Motor neuron (in vitro differentiated cells): ENCODE data around the gene TAB2. TPM values are rescaled to one million over a fixed set of nuclear protein-coding genes. Genes with fewer than 3 reads are reported as not detected.

Experiments
- ATAC-seq, 8 experiments: fragments of 200-7000 bp; cut with Tn5 transposase; replicated peaks in 6 of 8; 2 replicates each; pipeline ENCODE4 v1.8.0; 2021; ENCODE audit warnings: mild to moderate bottlenecking in 8 of 8, moderate library complexity in 8 of 8
- H3K27ac ChIP-seq, 2 donors: fragments of 250-450 bp; sonication (Bioruptor Pico); 2 replicates each; pipeline ENCODE4 v1.9.0; 2021; ENCODE audit warnings: antibody characterized with exemption in 2 of 2, mild to moderate bottlenecking in 2 of 2, moderate library complexity in 1 of 2
- H3K4me1 ChIP-seq, 2 donors: fragments of 250-450 bp; sonication (Bioruptor Pico); replicated peaks in 1 of 2; 2 replicates each; pipeline ENCODE4 v1.6.1; 2021; ENCODE audit warnings: antibody characterized with exemption in 2 of 2, mild to moderate bottlenecking in 2 of 2, moderate library complexity in 1 of 2
- H3K4me3 ChIP-seq, 5 donors: fragments of 250-450 bp; sonication (Bioruptor Pico); 2 replicates each; pipeline ENCODE4 v1.9.0; 2021; ENCODE audit warnings: antibody characterized with exemption in 5 of 5, mild to moderate bottlenecking in 5 of 5, moderate library complexity in 4 of 5
- WGBS, 10 experiments: fragments of 450-650 bp; shearing (Covaris generic); methylation state at CpG; one replicate each; pipeline ENCODE4 v1.0.0; 2022; 5-methylcytosine and 5-hydroxymethylcytosine counted together
- in situ Hi-C, 9 experiments: fragments of 400-800 bp; cut with MboI; loops; one replicate each; pipeline ENCODE4 v1.15.0; 2021; ENCODE audit warnings: low sequenced_read_pairs in 9 of 9, low pct_unique_long_range_greater_than_20kb in 2 of 9; ENCODE audit not compliant: unreplicated experiment in 9 of 9
- total RNA-seq, 8 experiments: library from RNA; unstranded; fragments of 300-600 nt; gene quantifications; 2 replicates each; pipeline versions ENCODE4 v1.2.3 to v1.2.4, GENCODE V29; 2022

Gene TAB2
- total RNA-seq, 8 experiments from 2014 or later, result 17.3 to 47.0 (median 24.7) TPM

GRCh38 chr6:149422581-149422980 lies 105.1 kb downstream of the TAB2 start:
- in situ Hi-C loops, result loop anchor here in 2 of 9 experiments (10.0 kb wide), 1 partner anchor 338 kb away; no protein-coding TSS in a partner anchor

GRCh38 chr6:149423964-149424440 lies 106.5 kb downstream of the TAB2 start:
- 23 to 81% (median 60%) methylated on average over 1 to 6 of the region's 7 CpGs; no CpG with 5 or more reads in 1 of the 10 experiments for WGBS, 10 experiments
- peak in 5 of 8 experiments; percentile 9 to 28 (median 16) for ATAC-seq
- in situ Hi-C loops, result loop anchor here in 2 of 9 experiments (10.0 kb wide), 1 partner anchor 339 kb away; no protein-coding TSS in a partner anchor
- Histone ChIP-seq H3K4me3 (no peak overlapping the region), H3K27ac (no peak overlapping the region), H3K4me1 (peaks cover 2 to 10% of the 10 kb centered on the region in 2 donors)

More at GRCh38 chr6:149422581-149422980, 105.1 kb downstream of the TAB2 start:
- Histone ChIP-seq H3K4me1 (peaks cover 2 to 10% of the 10 kb centered on the region in 2 donors), H3K4me3 (no peak overlapping the region), H3K27ac (no peak overlapping the region)
- WGBS, 10 experiments, result 90 to 100% (median 92%) methylated on average over 1 to 4 of the region's 4 CpGs; no CpG with 5 or more reads in 3 of the 10 experiments
- ATAC-seq, result no peak

DNA sequence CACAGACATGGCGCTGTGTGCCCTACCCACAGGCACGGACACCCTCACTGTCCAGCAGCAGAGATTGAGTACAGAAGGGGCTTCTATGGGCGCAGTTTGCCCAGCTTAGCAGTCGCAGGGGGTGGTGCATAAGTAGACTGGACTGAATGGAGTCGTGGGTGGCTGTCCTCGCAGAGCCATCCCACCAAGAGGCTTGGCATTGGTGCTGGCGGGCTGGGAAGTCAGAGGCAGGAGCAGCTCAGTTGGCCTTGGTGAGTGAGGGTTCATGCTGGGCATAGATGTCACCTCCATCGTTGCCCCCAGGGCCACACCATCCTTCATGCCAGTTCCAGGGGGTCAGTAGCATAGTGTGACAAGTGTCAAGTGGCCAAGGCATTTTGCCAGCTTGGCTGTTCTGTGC lies 107.7 kb downstream of the TAB2 start:
- ATAC-seq, result no peak
- in situ Hi-C loops, result loop anchor here in 7 of 9 experiments (10.0 to 25.0 kb wide), 3 partner anchors 338 to 388 kb away; no protein-coding TSS in a partner anchor

DNA sequence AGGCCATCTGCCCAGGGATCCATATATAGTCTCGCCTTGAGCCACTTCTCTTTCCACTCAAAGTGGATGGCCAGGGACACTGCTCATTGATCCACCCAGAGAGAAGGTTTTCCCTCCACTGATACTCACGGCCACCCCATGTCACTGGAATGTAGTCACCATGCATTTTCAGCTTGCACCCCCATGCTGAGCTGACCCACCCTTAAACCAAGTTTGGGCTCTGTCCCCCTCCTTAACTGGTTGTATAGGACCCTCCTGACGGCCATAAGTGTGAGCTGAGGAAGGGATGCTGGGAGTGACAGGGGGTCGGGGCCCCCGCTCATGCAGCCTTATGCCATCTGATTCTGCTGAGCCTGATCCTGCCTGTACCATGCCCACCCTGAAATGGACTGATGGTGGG lies 108.2 kb downstream of the TAB2 start:
- 90 to 100% (median 100%) methylated on average over 1 to 3 of the region's 5 CpGs; no CpG with 5 or more reads in 7 of the 10 experiments for WGBS, 10 experiments
- in situ Hi-C loops, result loop anchor here in 7 of 9 experiments (10.0 to 25.0 kb wide), 3 partner anchors 338 to 388 kb away; no protein-coding TSS in a partner anchor
- no peak overlapping the region for H3K4me3 ChIP-seq
- peaks cover 2 to 10% of the 10 kb centered on the region in 2 donors for H3K4me1 ChIP-seq
- no peak for ATAC-seq
- H3K27ac ChIP-seq, result no peak overlapping the region

More for the DNA sequence above, 107.7 kb downstream of the TAB2 start:
- Histone ChIP-seq H3K4me3 (no peak overlapping the region), H3K4me1 (peaks cover 2 to 10% of the 10 kb centered on the region in 2 donors), H3K27ac (no peak overlapping the region)
- 67 to 100% (median 91%) methylated on average over 1 to 5 of the region's 8 CpGs; no CpG with 5 or more reads in 5 of the 10 experiments for WGBS, 10 experiments

- Histone ChIP-seq H3K27ac (no peak overlapping the region), H3K4me1 (peaks cover 4 to 6% of the 10 kb centered on the region in 2 donors), H3K4me3 (no peak overlapping the region)
- in situ Hi-C loops, result loop anchor here in 7 of 9 experiments (10.0 to 25.0 kb wide), 3 partner anchors 341 to 391 kb away; no protein-coding TSS in a partner anchor
- WGBS, 10 experiments, result 100% methylated on average over 1 of the region's 4 CpGs; no CpG with 5 or more reads in 8 of the 10 experiments
- ATAC-seq, result no peak
Observed at GRCh38 chr6:149428606-149429005, 111.1 kb downstream of the TAB2 start.

DNA sequence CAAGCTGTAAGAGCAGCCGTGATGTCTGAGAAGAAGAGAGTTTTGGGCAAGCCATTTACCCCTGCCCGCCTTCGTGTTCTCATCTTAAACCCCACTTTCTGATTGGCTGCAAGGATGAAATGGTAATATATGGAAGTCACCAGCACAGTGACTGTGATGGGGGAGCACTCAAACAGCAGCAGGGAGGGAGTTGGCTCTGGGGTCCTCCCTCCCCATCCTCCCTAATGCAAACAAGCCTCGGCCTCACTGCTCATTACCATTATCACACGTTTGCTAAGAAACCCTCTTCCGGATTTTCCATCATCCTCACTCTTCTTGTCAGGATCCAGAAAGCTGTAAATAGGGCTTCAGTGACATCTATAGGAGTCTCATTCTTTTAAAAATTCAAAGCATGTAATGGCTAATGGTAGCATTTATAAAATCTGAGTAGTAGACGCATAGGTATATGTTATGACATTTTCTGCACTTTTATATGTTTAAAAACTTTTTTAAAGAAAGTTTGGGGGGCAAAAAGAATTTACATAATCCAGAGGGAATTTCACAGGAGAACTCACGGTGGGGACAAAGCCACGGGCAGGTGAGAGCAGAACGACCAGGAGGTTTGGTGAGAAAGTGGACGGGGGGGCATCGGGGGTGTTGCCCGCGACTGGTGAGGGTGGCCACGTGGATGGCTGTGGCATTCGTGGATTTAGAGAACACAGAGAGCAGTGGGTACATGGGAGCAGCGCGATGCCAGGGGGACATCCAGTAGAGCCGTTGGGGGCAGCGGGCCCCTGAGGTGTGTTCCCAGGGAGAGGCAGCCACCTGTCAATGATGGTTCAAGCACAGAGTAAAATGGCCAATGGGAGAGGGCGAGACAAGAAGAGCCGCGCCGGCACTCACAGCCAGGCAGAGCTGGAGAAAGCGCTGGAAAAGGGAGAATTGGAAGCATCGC lies 112.2 kb downstream of the TAB2 start:
- in situ Hi-C loops, result loop anchor here (10.0 to 25.0 kb wide), 3 partner anchors 342 to 392 kb away; no protein-coding TSS in a partner anchor
- no peak overlapping the region for H3K4me3 ChIP-seq
- H3K27ac ChIP-seq, result no peak overlapping the region
- H3K4me1 ChIP-seq, result peaks cover 0 to 2% of the 10 kb centered on the region in 2 donors
- ATAC-seq, result no peak
- 70 to 88% (median 83%) methylated on average over 2 to 23 of the region's 26 CpGs for WGBS, 10 experiments

DNA sequence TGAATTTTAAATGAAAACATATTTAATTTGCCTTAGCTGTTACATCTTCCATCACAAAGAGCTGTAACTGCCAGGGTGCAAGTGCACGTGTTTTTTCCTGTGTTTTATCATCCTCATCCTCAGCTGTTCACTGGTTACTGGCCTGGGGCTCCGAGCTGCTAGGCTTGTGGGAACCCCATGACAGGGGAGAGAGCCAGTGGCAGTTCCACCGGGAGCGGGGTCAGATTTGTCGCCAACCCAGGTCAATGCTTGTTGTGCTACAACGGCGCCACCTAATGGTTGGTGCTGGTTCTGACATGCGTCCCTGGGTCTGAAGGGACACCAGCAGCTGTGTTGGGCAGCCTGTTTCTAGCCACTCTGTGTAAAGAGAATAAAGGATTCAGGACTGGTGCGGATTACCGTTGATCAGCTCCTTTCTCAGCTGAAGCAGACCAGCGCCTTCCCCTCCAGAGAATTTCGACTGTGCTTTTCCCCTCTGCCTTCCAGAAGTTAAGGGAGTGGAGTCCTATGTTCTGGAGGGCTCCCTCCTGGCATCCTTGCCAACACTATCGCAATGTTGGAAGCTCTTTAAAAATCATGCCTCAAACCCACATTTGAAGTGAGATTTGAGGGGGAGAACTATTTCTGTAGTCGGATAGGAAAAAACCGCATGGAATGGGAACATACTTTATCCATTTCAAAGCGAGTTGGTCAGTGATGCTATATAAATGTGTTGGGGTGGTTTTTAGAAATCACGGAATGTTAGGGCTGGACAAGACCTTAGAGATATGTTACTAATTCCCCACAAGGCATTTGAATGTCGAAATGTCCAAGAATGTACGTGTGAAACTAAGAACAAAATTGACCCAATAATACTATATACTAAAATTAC lies 114.6 kb downstream of the TAB2 start:
- no peak overlapping the region for H3K4me3 ChIP-seq
- peak; percentile 98 to 99 (median 99) for ATAC-seq
- H3K27ac ChIP-seq, result no peak overlapping the region
- in situ Hi-C loops, result loop anchor here in 7 of 9 experiments (10.0 to 25.0 kb wide), 3 partner anchors 345 to 395 kb away; no protein-coding TSS in a partner anchor
- 13 to 100% (median 33%) methylated on average over 1 to 14 of the region's 19 CpGs for WGBS, 10 experiments
- peaks cover 0 to 2% of the 10 kb centered on the region in 2 donors for H3K4me1 ChIP-seq

DNA sequence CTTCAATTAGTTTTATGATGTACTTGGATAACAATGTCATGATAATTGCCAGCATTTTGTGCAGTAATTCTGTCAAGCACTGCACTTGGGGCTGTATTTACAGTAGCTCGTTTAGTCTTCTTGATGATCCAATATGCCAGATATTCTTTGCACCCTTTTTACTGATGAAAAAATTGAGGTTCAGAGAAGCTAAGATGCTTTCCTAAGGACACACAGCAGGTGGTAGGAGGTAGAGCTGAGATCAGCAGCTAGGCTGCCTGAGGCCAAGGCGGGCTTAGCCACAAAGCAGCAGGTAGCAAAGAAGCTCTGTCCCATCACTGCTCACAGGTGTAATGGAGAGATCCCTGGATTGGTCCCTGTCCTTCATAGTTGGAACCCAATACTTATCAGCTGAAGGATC lies 115.9 kb downstream of the TAB2 start:
- in situ Hi-C loops, result loop anchor here in 7 of 9 experiments (10.0 to 25.0 kb wide), 3 partner anchors 346 to 396 kb away; no protein-coding TSS in a partner anchor
- H3K4me1 ChIP-seq, result peaks cover 0 to 2% of the 10 kb centered on the region in 2 donors
- no peak for ATAC-seq
- H3K27ac ChIP-seq, result no peak overlapping the region
- no peak overlapping the region for H3K4me3 ChIP-seq
- WGBS, 10 experiments, result 36 to 100% (median 67%) methylated on average over 1 to 2 of the region's 2 CpGs; no CpG with 5 or more reads in 1 of the 10 experiments

DNA sequence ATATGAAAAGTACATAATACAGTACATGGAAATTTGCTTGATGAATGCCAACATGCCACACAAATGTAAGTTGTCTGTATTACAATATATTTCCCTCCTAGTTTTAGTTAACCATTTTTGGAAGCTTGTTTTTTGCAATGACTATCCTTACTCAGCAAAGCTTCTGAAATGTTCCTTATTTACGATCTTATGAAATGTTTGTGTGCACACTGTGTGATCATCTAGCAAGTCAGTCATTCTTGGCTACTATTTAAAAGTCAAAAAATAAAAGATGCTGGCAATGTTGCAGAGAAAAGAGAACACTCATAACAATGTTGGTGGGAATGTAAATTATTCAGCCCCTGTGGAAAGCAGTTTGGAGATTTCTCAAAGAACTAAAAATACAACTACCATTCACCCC lies 116.4 kb downstream of the TAB2 start:
- Histone ChIP-seq H3K4me3 (no peak overlapping the region), H3K4me1 (peaks cover 0 to 2% of the 10 kb centered on the region in 2 donors), H3K27ac (no peak overlapping the region)
- 6 to 100% (median 91%) methylated on average over 1 of the region's 1 CpG; no CpG with 5 or more reads in 2 of the 10 experiments for WGBS, 10 experiments
- no peak for ATAC-seq
- in situ Hi-C loops, result loop anchor here in 7 of 9 experiments (10.0 to 25.0 kb wide), 3 partner anchors 347 to 397 kb away; no protein-coding TSS in a partner anchor

DNA sequence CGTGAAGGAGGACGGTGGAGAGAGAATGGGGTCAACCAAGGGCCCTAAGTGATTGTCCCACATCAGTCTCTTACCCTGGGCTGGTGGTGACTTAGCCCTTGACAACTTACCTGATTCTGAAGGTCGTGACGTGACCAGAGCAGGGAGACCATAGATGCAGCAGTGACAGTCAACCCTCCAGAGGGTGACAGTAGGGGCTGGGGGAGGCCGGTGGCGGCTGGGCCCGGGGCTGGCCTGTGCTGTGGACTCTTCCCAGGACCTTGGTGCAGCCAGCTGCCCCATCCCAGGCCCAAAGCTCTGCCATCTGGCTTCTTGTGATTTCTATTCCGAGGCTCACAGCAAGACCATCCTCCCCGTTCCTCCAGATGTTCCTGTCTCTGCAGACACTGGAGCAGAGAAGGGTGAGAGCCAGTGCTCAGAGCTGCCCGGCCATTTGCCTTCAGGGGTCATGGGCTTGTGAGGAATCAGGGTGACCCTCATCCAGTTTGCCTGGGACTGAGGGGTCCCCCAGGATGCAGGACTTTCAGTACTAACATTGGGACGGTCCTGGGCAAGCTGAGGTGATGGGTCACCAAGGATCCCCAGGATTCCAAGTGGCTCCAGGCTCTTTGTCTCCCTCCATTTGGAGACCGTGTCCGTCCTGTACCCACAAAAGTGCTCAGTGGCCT lies 118.5 kb downstream of the TAB2 start:
- in situ Hi-C loops, result loop anchor here in 7 of 9 experiments (10.0 to 25.0 kb wide), 3 partner anchors 349 to 399 kb away; no protein-coding TSS in a partner anchor
- no peak overlapping the region for H3K4me3 ChIP-seq
- WGBS, 10 experiments, result 76 to 100% (median 93%) methylated on average over 1 to 6 of the region's 13 CpGs; no CpG with 5 or more reads in 5 of the 10 experiments
- no peak overlapping the region for H3K27ac ChIP-seq
- H3K4me1 ChIP-seq, result peaks cover 6 to 15% of the 10 kb centered on the region in 2 donors
- no peak for ATAC-seq

DNA sequence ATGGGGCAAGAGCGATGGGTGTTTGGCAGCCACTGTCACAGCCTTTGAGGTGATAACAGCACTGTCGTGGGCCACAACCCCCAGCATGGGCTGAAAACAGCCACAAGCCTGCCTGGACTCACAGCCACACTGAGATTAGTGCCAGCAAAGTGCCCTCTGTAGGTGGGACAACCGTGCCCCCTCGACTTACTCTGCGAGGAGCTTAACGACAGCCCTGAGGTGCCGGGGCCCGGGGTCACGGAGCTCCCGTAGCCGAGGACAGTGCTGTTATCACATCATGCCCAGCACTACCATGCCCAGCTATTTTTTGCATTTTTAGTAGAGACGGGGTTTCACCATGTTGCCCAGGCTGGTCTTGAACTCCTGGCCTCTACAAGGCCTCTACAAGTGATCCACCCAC lies 119.1 kb downstream of the TAB2 start:
- peaks cover 12 to 21% of the 10 kb centered on the region in 2 donors for H3K4me1 ChIP-seq
- in situ Hi-C loops, result loop anchor here in 7 of 9 experiments (10.0 to 25.0 kb wide), 3 partner anchors 349 to 399 kb away; no protein-coding TSS in a partner anchor
- 0 to 100% (median 88%) methylated on average over 1 to 8 of the region's 12 CpGs; no CpG with 5 or more reads in 5 of the 10 experiments for WGBS, 10 experiments

More for the DNA sequence above, 119.1 kb downstream of the TAB2 start:
- ATAC-seq, result no peak
- Histone ChIP-seq H3K27ac (no peak overlapping the region), H3K4me3 (no peak overlapping the region)
